Ishikawa (cell line): ENCODE results near the gene ZSCAN1.

Source experiments
- CEBPB ChIP-seq: IDR thresholded peaks from 2 replicates; pipeline ENCODE4 v1.6.1; 2012
- CREB1 ChIP-seq: IDR thresholded peaks from 2 replicates; pipeline ENCODE4 v1.6.1; 2012; ENCODE audit warnings: low read depth
- EGR1 ChIP-seq: IDR thresholded peaks from 2 replicates; pipeline ENCODE4 v1.6.1; 2012
- EP300 ChIP-seq: IDR thresholded peaks from 2 replicates; pipeline ENCODE4 v1.6.1; 2012; ENCODE audit warnings: borderline replicate concordance
- MAX ChIP-seq: IDR thresholded peaks from 2 replicates; pipeline ENCODE4 v1.6.1; 2012
- RAD21 ChIP-seq: IDR thresholded peaks from 2 replicates; pipeline ENCODE4 v1.6.1; 2012; ENCODE audit warnings: low read depth
- TAF1 ChIP-seq: IDR thresholded peaks from 2 replicates; pipeline ENCODE4 v1.6.1; 2012; ENCODE audit warnings: low read depth, mild to moderate bottlenecking
- TEAD4 ChIP-seq: IDR thresholded peaks from 2 replicates; pipeline ENCODE4 v1.6.1; 2012
- USF1 ChIP-seq: IDR thresholded peaks from 2 replicates; pipeline ENCODE4 v1.6.1; 2012
- YY1 ChIP-seq: IDR thresholded peaks from 2 replicates; pipeline ENCODE4 v1.6.1; 2012; ENCODE audit warnings: low read depth
- TF ChIP-seq, protein P1 (sequence below): IDR thresholded peaks from 2 replicates; pipeline ENCODE4 v1.6.1; 2012; ENCODE audit warnings: low read depth, mild to moderate bottlenecking

DNA sequence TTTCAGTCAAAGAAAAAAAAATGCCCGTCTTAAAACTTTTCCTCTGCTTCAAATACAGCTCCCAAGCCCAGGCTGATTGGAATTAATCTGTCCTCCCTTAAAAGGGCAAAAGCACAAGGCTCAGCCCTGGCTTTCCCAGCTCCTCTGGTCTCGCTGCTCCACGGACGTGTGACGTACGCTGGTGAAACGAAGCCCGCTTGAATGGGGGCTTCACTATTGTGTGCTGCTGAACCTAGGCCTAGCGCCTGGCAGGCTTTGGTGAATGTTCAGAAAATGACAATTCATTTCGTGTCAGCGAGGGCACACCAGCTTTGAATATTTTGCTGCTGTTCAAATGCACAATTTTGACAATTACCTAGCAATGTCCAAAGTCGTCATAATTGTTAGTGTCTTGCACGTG is 24.6 kb downstream of the ZSCAN1 start:
- no peak for TF ChIP-seq RAD21
- TF ChIP-seq TAF1, result no peak
- TF ChIP-seq EP300, result no peak
- no peak for TF ChIP-seq EGR1
- TF ChIP-seq, protein P1, sequence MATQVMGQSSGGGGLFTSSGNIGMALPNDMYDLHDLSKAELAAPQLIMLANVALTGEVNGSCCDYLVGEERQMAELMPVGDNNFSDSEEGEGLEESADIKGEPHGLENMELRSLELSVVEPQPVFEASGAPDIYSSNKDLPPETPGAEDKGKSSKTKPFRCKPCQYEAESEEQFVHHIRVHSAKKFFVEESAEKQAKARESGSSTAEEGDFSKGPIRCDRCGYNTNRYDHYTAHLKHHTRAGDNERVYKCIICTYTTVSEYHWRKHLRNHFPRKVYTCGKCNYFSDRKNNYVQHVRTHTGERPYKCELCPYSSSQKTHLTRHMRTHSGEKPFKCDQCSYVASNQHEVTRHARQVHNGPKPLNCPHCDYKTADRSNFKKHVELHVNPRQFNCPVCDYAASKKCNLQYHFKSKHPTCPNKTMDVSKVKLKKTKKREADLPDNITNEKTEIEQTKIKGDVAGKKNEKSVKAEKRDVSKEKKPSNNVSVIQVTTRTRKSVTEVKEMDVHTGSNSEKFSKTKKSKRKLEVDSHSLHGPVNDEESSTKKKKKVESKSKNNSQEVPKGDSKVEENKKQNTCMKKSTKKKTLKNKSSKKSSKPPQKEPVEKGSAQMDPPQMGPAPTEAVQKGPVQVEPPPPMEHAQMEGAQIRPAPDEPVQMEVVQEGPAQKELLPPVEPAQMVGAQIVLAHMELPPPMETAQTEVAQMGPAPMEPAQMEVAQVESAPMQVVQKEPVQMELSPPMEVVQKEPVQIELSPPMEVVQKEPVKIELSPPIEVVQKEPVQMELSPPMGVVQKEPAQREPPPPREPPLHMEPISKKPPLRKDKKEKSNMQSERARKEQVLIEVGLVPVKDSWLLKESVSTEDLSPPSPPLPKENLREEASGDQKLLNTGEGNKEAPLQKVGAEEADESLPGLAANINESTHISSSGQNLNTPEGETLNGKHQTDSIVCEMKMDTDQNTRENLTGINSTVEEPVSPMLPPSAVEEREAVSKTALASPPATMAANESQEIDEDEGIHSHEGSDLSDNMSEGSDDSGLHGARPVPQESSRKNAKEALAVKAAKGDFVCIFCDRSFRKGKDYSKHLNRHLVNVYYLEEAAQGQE, result no peak
- TF ChIP-seq TEAD4, result no peak
- TF ChIP-seq YY1, result no peak
- TF ChIP-seq CEBPB, result no peak
- TF ChIP-seq USF1, result no peak
- TF ChIP-seq CREB1, result no peak
- TF ChIP-seq MAX, result no peak
